H1 (cell line): Measurements from ENCODE around the gene FAT1. TPM values are rescaled to one million over a fixed set of nuclear protein-coding genes. Genes with fewer than 3 reads are reported as not detected.

ENCODE experiments used
- CHD7 ChIP-seq: fragments of 300-600 bp; sonication (generic); IDR thresholded peaks from 2 replicates; pipeline ENCODE4 v1.7.1; 2012; ENCODE audit warnings: low read length, moderate library complexity, mild to moderate bottlenecking, inconsistent platforms; ENCODE audit not compliant: insufficient replicate concordance
- EZH2 ChIP-seq: fragments of 200-600 bp; sonication (generic); IDR thresholded peaks from 2 replicates; pipeline ENCODE4 v1.7.1; 2012; ENCODE audit warnings: low read depth, mild to moderate bottlenecking, moderate library complexity, low read length, inconsistent platforms; ENCODE audit not compliant: severe bottlenecking
- GABPA ChIP-seq: IDR thresholded peaks from 2 replicates; pipeline ENCODE4 v1.6.1; 2011; ENCODE audit warnings: mild to moderate bottlenecking, low read length, moderate library complexity, borderline replicate concordance; ENCODE audit not compliant: insufficient read depth
- POLR2AphosphoS5 ChIP-seq: IDR thresholded peaks from 2 replicates; pipeline ENCODE4 v1.6.1; 2011; ENCODE audit warnings: low read depth, low read length
- SIN3A ChIP-seq, 2 experiments: IDR thresholded peaks in 1 of 2; conservative IDR thresholded peaks in 1 of 2; 2 replicates each; pipeline ENCODE4 v1.6.1; 2011 to 2012; ENCODE audit warnings: low read length in 2 of 2, improper control_type of control experiment in 1 of 2, low read depth in 1 of 2, mild to moderate bottlenecking in 1 of 2
- polyA plus RNA-seq, 7 experiments: library from polyadenylated mRNA; depleted of rRNA in 3 of 7; stranded (reverse) in 5 of 7; unstranded in 2 of 7; fragments of >200 nt in 5 of 7; fragments of 200-250 nt in 2 of 7; gene quantifications; 1 replicate in 5 of 7; 2 replicates in 1 of 7; 4 replicates in 1 of 7; pipeline versions ENCODE4 v1.2.1 to v1.2.3, GENCODE V29; 2011 to 2013; ENCODE audit warnings: missing spikeins in 2 of 7, mixed read lengths in 2 of 7
- total RNA-seq: library from RNA; stranded (reverse); fragmentation: NEBNext Ultra II Directional; extraction: Animal tissue kit (Norgen Biotek cat#: 25700); gene quantifications from 2 replicates; pipeline ENCODE4 v1.2.1, GENCODE V29; 2021

The FAT1 gene
- total and polyA plus RNA-seq, 2 of the 8 experiments (the other 6 are each of a cell fraction or from before 2014, with no cell fraction given), result 94.4 to 137 TPM

- TF ChIP-seq CHD7 (no peak), SIN3A (conservative IDR thresholded peaks at IDR 0.05 in 1 of 2, IDR thresholded peaks at IDR 0.05 in 1 of 2; ENCODE audit: low read depth in 1 of 2, low read length in 2 of 2) (no peak), EZH2 (no peak), GABPA (no peak), POLR2AphosphoS5 (no peak)
Measured at GRCh38 chr4:186684220-186684619, 39.4 kb downstream of the FAT1 start (continued).
